ENCODE measurements around the gene ETS1. TPM values are rescaled to one million over a fixed set of nuclear protein-coding genes. Genes with fewer than 3 reads are reported as not detected.
A peak's percentile ranks its signal among the peaks of the same experiment; 100 is the strongest.

ETS1 gene
- total RNA-seq, 2 experiments from 2014 or later, result 579 to 590 TPM

DNA sequence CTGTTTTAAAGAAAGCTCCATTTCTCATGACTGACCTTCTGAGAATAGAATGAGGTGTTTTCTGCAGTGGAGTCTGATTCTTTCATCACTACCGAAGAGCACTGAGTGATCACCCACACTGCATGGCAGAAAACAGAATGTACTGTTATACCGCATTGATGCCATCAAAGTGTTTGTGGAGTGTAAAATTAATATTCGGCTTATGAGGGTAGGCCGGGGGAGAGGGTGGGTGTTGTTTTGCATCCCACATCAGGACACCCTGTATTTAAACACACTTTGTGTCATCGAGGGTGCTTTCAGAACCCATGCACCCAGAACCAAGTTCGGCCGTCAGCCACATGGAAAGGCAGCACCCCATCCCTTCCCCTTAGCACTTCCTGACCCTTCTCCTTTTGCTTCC is 41.3 kb upstream of the ETS1 start:
- no peaks in the 10 kb centered on the region for H3K9me3 ChIP-seq (ENCODE audit: control insufficient read depth in 1 of 2, insufficient read depth in 1 of 2, low read length in 2 of 2)
- peak overlapping the region; percentile 56 to 70 for H3K27ac ChIP-seq (ENCODE audit: low read depth in 1 of 2, low read length in 2 of 2)
- Mint-ChIP-seq H3K4me3 (peak overlapping the region; percentile 52), H3K4me1 (ENCODE audit: low read depth) (peaks cover 87% of the 10 kb centered on the region), H3K27me3 (no peaks in the 10 kb centered on the region), H3K36me3 (ENCODE audit: low read depth) (no peaks in the 10 kb centered on the region), H3K9me3 (no peaks in the 10 kb centered on the region), H3K27ac (peak overlapping the region; percentile 97)
- POLR2A ChIA-PET, result interaction anchor here (0.6 to 5.9 kb wide), 22 partner anchors 17 to 338 kb away, joined by 3 to 92 read pairs (median 6); no protein-coding TSS in a partner anchor
- DNase-seq (peak in 4 of 14 experiments; percentile 39 to 71 (median 54)), ATAC-seq (ENCODE audit: poor library complexity) (peak; percentile 18)
- intact Hi-C loops (cut with DNase I, micrococcal nuclease), result loop anchor here in 1 of 2 experiments (2.0 to 5.0 kb wide), 2 partner anchors 108 to 121 kb away; no protein-coding TSS in a partner anchor
- peaks cover 83% of the 10 kb centered on the region for H3K4me1 ChIP-seq (ENCODE audit: insufficient read depth, low read length)
- H3K27me3 ChIP-seq (ENCODE audit: control insufficient read depth in 1 of 2, insufficient read depth in 2 of 2, low read length in 2 of 2), result no peaks in the 10 kb centered on the region
- no peaks in the 10 kb centered on the region for H3K36me3 ChIP-seq (ENCODE audit: insufficient read depth, low read length)
- H3K4me3 ChIP-seq (ENCODE audit: low read length), result peak overlapping the region; percentile 9
- no peak for TF ChIP-seq CTCF (IDR thresholded peaks at IDR 0.05)
- CTCF ChIA-PET, result interaction anchor here (0.6 to 6.8 kb wide), 8 partner anchors 111 to 471 kb away, joined by 3 to 59 read pairs (median 6); no protein-coding TSS in a partner anchor

DNA sequence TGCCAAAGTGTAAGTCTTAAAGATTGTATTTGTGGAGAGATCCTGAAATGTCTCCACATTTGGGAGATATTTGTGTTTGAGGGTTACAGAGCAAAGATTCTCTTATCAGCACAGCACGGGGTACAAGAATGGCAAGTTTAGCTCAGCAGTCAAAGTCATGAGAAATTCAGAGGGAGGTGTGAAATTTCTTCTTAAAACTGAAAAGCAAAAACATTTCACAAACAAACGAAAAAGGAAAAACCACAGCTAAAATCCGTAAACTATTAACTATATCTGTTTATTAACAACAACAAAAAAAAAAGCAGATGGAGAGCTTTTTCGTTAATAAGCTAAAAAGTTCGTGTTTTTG is 40.9 kb upstream of the ETS1 start:
- intact Hi-C loops (cut with DNase I, micrococcal nuclease), result loop anchor here in 1 of 2 experiments (2.0 to 5.0 kb wide), 2 partner anchors 107 to 121 kb away; no protein-coding TSS in a partner anchor
- TF ChIP-seq CTCF (IDR thresholded peaks at IDR 0.05), result no peak
- peak overlapping the region; percentile 9 for H3K4me3 ChIP-seq (ENCODE audit: low read length)
- H3K27me3 Mint-ChIP-seq, result no peaks in the 10 kb centered on the region
- CTCF ChIA-PET, result interaction anchor here (0.6 to 6.8 kb wide), 7 partner anchors 110 to 471 kb away, joined by 3 to 59 read pairs (median 6); no protein-coding TSS in a partner anchor
- peaks cover 91% of the 10 kb centered on the region for H3K4me1 Mint-ChIP-seq (ENCODE audit: low read depth)
- no peaks in the 10 kb centered on the region for H3K36me3 Mint-ChIP-seq (ENCODE audit: low read depth)
- peak overlapping the region; percentile 52 for H3K4me3 Mint-ChIP-seq
- POLR2A ChIA-PET, result interaction anchor here (0.6 to 5.9 kb wide), 17 partner anchors 17 to 589 kb away, joined by 3 to 92 read pairs (median 6); no protein-coding TSS in a partner anchor
- DNase-seq (no peak), ATAC-seq (ENCODE audit: poor library complexity) (no peak)
- peaks cover 86% of the 10 kb centered on the region for H3K4me1 ChIP-seq (ENCODE audit: insufficient read depth, low read length)
- H3K27me3 ChIP-seq (ENCODE audit: control insufficient read depth in 1 of 2, insufficient read depth in 2 of 2, low read length in 2 of 2), result no peaks in the 10 kb centered on the region
- H3K27ac Mint-ChIP-seq, result peak overlapping the region; percentile 97
- no peaks in the 10 kb centered on the region for H3K9me3 ChIP-seq (ENCODE audit: control insufficient read depth in 1 of 2, insufficient read depth in 1 of 2, low read length in 2 of 2)
- no peaks in the 10 kb centered on the region for H3K36me3 ChIP-seq (ENCODE audit: insufficient read depth, low read length)
- H3K9me3 Mint-ChIP-seq, result no peaks in the 10 kb centered on the region
- peak overlapping the region; percentile 56 to 70 for H3K27ac ChIP-seq (ENCODE audit: low read depth in 1 of 2, low read length in 2 of 2)

GRCh38 chr11:128627666-128628324 is 40.4 kb upstream of the ETS1 start:
- H3K4me1 ChIP-seq (ENCODE audit: insufficient read depth, low read length), result peaks cover 91% of the 10 kb centered on the region
- H3K4me3 Mint-ChIP-seq, result peak overlapping the region; percentile 52
- DNase-seq (peak in 3 of 14 experiments; percentile 40 to 53 (median 47)), ATAC-seq (ENCODE audit: poor library complexity) (no peak)
- intact Hi-C loops (cut with DNase I, micrococcal nuclease), result loop anchor here in 1 of 2 experiments (2.0 to 5.0 kb wide), 2 partner anchors 107 to 120 kb away; no protein-coding TSS in a partner anchor
- H3K36me3 ChIP-seq (ENCODE audit: insufficient read depth, low read length), result no peaks in the 10 kb centered on the region
- no peaks in the 10 kb centered on the region for H3K27me3 Mint-ChIP-seq
- peak overlapping the region; percentile 97 for H3K27ac Mint-ChIP-seq
- no peaks in the 10 kb centered on the region for H3K27me3 ChIP-seq (ENCODE audit: control insufficient read depth in 1 of 2, insufficient read depth in 2 of 2, low read length in 2 of 2)
- no peaks in the 10 kb centered on the region for H3K9me3 ChIP-seq (ENCODE audit: control insufficient read depth in 1 of 2, insufficient read depth in 1 of 2, low read length in 2 of 2)
- H3K4me1 Mint-ChIP-seq (ENCODE audit: low read depth), result peaks cover 96% of the 10 kb centered on the region
- TF ChIP-seq CTCF (IDR thresholded peaks at IDR 0.05), result no peak
- no peaks in the 10 kb centered on the region for H3K9me3 Mint-ChIP-seq
- H3K36me3 Mint-ChIP-seq (ENCODE audit: low read depth), result no peaks in the 10 kb centered on the region
- peak overlapping the region; percentile 56 to 70 for H3K27ac ChIP-seq (ENCODE audit: low read depth in 1 of 2, low read length in 2 of 2)
- peak overlapping the region; percentile 1 for H3K4me3 ChIP-seq (ENCODE audit: low read length)
- ChIA-PET POLR2A (interaction anchor here (0.6 to 5.9 kb wide), 17 partner anchors 16 to 588 kb away, joined by 3 to 92 read pairs (median 6); no protein-coding TSS in a partner anchor), CTCF (interaction anchor here (0.7 to 6.8 kb wide), 4 partner anchors 110 to 456 kb away, joined by 3 to 59 read pairs (median 6); no protein-coding TSS in a partner anchor)
